Temporal lobe (tissue), 1 donor: Measurements from ENCODE around the gene INO80B. TPM values are rescaled to one million over a fixed set of nuclear protein-coding genes. Genes with fewer than 3 reads are reported as not detected.

Experiments used
- total RNA-seq: library from RNA; depleted of rRNA; stranded (reverse); fragments of >200 nt; gene quantifications from one replicate; pipeline ENCODE4 v1.2.3, GENCODE V29; 2014

INO80B gene
- total RNA-seq, 1 donor from 2014 or later = 6.9 TPM

Other genes starting within 250 kb of the INO80B start
- 2.7 TPM for gene SLC4A5, start 111.7 kb upstream of the INO80B start, total RNA-seq
- gene DCTN1, start 74.8 kb upstream of the INO80B start, total RNA-seq = 97.9 TPM
- 1.2 TPM for gene C2orf81, start 33.5 kb upstream of the INO80B start, total RNA-seq
- 32.9 TPM for gene WDR54, start 33.4 kb upstream of the INO80B start, total RNA-seq
- gene RTKN, start 13.2 kb upstream of the INO80B start, total RNA-seq = 3.4 TPM
- gene WBP1, start 3.4 kb downstream of the INO80B start, total RNA-seq = 18.4 TPM
- gene MOGS, start 10.3 kb downstream of the INO80B start, total RNA-seq = 20.7 TPM
- 9.6 TPM for gene MRPL53, start 17.6 kb downstream of the INO80B start, total RNA-seq
- gene CCDC142, start 27.9 kb downstream of the INO80B start, total RNA-seq = 19.2 TPM
- gene TTC31, start 28.0 kb downstream of the INO80B start, total RNA-seq = 9.1 TPM
- gene LBX2, start 44.5 kb downstream of the INO80B start, total RNA-seq = not detected
- gene PCGF1, start 52.6 kb downstream of the INO80B start, total RNA-seq = 4.9 TPM
- gene TLX2, start 59.4 kb downstream of the INO80B start, total RNA-seq = not detected
- gene DQX1, start 71.1 kb downstream of the INO80B start, total RNA-seq = 0.98 TPM
- 36.1 TPM for gene AUP1, start 74.6 kb downstream of the INO80B start, total RNA-seq
- gene HTRA2, start 74.8 kb downstream of the INO80B start, total RNA-seq = 36.6 TPM
- 11.1 TPM for gene LOXL3, start 98.9 kb downstream of the INO80B start, total RNA-seq
- gene DOK1, start 99.6 kb downstream of the INO80B start, total RNA-seq = 3.4 TPM
- not detected for gene M1AP, start 193.2 kb downstream of the INO80B start, total RNA-seq
- 13.8 TPM for gene SEMA4F, start 199.2 kb downstream of the INO80B start, total RNA-seq